ENCODE data around the gene TOP3A.
"Not testable (repeated sequence)": the region's sequence is repeated elsewhere in the genome, so short reads cannot be mapped to it uniquely, and the experiment has no call there.

Gene TOP3A

DNA sequence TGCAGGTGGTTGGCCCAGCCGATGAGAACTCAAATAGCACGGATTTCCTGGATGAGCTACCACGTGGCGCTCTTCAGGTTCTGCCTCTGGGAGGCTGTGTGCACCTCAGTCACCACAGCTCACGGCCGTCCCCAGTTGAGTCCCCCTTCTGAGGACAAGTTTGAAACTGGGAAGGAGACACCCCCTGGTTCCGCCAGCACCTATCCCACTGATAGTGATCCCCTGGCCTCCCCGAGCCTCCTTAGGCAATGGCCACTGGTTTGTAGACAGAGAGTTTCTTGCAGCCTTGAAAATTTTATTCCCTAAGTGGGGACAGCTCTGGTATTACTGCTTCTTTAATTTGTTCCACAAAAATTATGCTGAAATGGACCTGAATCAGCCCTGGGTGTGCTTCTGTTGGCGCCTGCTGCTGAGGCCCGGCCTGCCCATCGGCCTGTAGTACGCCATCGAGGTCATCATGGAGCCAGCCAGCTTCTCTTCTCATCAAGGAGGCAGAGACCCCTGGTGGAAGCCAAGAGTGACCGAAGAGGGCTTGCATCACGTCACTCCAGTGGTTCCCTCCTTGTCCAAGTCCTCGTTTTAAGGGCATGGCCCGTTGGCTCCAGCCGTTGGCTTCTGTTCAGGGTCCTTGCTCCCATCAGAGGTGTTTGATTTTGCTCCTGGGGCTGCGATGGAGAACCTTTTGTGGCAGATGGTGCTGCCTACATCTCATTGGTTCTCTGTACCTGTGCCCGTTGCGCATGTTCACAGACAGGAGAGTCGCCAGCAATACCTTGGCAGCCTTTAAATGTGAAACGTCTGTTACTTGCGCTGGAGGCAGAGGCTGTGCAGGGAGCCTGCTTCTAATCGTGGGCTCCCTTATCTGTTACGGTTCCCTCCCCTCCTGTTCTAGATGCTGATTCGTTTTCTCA, 9.6 kb upstream of the TOP3A start:
- no peak for DNase-seq (ENCODE audit: extremely low read depth in 1 of 2, low read depth in 1 of 2)

DNA sequence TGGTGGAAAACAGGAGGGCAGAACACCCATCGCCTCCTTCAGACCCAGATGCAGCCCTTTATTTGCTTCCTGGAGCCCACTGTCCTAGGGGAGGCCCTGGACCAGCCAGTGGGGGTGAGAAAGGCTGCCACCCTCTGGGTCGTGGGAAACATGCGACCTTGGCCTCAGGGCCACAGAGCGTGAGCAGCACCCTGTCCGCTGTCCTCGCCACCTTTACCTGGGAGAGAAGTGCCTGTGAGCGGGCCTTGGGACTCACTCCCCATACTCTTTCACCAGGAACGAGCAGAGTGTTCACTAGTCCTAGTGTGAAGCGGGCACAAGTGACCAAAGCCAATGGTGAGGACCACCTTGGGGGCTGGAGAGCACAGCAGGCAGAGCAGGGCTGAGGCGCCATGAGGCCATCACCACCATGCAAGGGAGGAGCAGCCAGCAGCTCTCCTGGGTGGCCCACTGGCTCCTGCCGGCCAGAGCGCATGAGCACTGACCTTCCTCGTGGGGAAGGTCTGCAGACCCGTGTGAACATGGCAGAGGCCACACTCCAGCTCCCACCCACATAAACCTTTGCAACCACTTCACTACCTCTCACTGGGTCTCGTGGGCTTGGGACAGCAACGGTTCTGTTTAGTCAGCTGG, 8.8 kb upstream of the TOP3A start:
- no peak for DNase-seq (ENCODE audit: extremely low read depth in 1 of 2, low read depth in 1 of 2)

DNA sequence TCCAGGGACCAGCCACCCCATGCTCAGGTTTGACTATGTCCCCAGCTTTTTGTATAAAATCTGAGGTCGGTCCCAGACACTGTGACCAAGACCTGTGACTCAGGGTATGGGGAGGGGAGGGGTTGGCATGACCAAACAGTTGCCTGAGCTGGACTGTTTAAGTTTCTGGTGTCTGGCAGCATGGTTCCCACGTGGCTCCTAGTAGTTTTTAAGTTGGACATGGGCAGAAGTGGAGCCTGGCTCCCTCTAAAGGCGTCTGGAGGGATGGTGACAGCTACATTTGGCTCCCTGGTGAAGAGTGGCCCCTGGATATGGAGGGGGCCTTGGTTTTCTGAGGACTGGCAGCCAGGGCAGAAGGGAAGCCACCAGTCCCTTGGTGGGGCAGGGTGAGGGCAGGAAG, 8.2 kb upstream of the TOP3A start:
- no peak for DNase-seq (ENCODE audit: extremely low read depth in 1 of 2, low read depth in 1 of 2)

DNA sequence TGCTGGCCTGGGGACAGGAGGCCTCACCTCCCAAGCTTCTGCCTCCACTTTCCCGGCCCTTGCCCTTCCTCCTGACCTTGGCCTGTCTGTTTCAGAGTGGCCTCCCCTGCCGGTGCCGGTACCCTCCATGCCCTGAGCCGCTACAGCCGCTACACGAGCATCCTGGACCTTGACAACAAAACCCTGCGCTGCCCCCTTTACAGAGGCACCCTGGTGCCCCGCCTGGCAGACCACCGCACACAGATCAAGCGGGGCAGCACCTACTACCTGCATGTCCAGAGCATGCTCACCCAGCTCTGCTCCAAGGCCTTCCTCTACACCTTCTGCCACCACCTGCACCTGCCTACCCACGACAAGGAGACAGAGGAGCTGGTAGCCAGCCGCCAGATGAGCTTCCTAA, 7.7 kb upstream of the TOP3A start:
- no peak for DNase-seq (ENCODE audit: extremely low read depth in 1 of 2, low read depth in 1 of 2)

DNA sequence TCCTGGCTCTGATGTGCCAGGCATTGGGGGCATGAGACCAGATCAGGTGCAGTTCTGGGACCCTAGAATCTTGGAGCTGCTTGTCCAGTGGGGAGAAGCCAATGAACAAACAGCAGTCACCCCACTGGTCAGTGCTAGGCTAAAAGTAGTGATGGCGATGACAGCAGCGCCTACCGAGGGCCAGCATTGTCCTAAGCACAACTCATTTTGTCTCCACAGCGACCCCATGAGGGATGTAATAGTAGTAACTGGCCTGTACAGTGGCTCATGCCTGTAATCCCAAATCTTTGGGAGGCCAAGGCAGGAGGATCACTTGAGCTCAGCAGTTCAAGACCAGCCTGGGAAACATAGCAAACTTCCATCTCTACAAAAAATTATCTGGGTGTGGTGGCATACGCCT, 6.5 kb upstream of the TOP3A start:
- no peak for DNase-seq (ENCODE audit: extremely low read depth in 1 of 2, low read depth in 1 of 2)

DNA sequence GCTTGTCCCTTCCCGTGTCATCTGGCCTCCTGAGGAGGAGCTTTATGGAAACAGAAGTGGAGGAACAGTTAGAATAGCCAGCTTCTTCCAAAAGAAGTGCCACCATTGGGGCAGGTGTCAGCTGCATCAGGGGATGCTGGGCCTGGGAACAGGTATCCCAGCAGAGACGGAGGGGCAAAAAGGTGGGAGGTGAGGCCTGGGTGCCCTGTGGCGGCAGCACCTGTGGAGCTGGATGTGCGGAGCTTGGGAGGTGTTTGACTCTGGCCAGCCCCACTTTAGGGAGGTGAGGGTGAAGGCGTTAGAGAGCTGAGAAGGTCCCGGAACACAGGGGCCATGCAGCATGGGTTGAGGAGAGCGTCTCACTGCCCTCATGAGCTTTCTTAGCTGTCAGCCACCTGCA, 5.5 kb upstream of the TOP3A start:
- no peak for DNase-seq (ENCODE audit: extremely low read depth in 1 of 2, low read depth in 1 of 2)

DNA sequence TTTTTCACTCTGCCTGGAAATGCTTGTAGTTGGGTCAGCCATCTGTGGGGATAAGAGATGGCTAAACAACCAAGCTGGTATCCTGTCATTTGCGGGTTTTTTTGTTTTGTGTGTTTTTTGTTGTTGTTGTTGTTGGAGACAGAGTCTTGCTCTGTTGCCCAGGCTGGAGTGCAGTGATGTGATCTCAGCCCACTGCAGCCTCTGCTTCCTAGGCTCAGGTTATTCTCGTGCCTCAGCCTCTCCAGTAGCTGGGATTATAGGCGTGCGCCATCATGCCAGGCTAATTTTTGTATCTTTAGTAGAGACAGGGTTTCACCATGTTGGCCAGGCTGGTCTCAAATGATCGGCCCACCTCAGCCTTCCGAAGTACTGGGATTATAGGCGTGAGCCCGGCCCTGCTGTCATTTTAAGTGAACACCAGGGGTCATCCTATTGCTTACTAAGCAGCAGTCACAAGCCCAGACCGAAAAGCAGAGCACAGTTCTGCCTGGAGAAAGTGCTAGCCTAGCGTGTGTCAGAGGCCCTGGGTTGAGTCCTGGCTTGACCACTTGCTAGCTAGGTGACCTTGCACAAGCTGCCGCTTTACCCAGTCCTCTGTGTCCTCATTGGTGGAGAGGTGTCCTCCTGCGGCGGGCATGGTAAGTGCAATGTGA, 4.9 kb upstream of the TOP3A start:
- DNase-seq (ENCODE audit: extremely low read depth in 1 of 2, low read depth in 1 of 2) = no peak

DNA sequence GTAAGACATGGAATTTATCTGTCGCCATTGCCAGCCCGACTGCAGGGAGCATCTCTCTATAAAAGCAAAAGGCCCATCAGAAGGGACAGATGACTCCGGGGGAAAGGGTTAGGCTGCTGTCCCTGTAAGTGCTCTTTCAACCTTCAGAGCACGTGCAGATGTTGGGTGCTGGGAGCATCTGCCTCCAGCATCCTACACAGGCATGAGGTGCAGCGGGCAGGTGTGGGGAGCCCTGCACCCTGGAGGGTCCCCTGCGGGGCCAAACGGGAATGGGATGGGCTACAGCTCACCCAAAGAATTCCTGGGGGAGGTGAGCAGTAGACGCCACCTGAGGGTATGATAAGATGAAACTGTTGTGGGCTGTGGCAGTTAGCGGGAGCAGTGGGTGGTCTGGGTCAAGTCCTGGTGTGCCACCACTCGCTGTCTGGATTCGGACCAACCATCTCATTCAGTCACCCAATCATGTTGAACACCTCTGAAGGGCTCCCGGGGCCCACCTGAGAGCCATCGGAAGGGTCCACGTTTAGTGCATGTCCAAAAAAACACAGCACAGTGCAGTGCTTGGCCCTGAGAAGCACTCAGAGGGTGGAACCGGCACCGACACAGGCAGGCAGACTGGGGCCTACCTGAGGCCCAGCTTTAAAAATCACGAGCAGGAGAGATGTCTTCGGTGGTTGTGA, 4.1 kb upstream of the TOP3A start:
- no peak for DNase-seq (ENCODE audit: extremely low read depth in 1 of 2, low read depth in 1 of 2)

DNA sequence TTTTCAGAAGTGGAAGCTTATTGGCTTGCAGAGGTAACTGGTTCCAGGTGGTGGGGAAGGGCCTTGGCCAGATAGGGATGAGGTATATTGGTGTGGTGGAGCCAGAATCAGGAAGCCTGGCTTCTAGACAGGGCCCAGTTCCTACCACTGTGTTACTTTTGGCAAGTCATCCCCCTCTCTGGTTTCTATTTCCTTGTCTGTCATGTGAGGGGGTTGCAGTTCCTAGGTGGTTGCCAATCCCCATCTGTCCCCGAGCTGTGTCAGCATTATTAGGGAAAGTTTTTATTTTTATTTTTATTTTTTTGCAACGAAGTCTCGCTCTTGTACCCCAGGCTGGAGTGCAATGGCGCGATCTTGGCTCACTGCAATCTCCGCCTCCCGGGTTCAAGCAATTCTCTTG, 3.3 kb upstream of the TOP3A start:
- no peak for DNase-seq (ENCODE audit: extremely low read depth in 1 of 2, low read depth in 1 of 2)

DNA sequence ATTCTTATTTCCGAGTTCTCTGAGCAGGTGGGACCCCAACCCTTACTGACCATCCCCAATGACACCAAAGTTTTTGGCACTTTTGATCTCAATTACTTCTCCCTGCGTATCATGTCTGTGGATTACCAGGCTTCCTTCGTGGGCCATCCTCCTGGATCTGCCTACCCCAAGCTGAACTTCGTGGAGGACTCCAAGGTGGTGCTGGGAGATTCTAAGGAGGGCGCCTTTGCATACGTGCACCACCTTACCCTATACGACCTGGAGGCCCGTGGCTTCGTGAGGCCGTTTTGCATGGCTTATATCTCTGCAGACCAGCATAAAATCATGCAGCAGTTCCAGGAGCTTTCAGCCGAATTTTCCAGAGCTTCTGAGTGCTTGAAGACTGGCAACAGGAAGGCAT, 1.2 kb upstream of the TOP3A start:
- DNase-seq (ENCODE audit: extremely low read depth in 1 of 2, low read depth in 1 of 2) = no peak

DNA sequence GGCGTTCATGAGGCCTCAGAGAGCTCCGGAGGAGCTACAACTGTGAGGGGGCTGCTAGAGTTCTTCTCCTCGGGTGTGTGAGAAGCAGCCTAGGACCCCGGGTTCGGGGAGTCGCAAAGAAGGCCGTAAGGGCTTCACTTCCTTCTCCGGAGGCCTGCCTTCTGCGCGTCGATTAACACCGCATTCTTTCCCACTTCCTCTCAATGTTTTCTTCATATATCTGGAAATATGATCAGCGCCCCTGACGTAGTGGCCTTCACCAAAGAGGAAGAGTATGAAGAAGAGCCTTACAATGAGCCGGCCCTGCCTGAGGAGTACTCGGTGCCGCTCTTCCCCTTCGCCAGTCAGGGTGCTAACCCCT, 748 bp upstream of the TOP3A start:
- no peak for DNase-seq (ENCODE audit: extremely low read depth in 1 of 2, low read depth in 1 of 2)

DNA sequence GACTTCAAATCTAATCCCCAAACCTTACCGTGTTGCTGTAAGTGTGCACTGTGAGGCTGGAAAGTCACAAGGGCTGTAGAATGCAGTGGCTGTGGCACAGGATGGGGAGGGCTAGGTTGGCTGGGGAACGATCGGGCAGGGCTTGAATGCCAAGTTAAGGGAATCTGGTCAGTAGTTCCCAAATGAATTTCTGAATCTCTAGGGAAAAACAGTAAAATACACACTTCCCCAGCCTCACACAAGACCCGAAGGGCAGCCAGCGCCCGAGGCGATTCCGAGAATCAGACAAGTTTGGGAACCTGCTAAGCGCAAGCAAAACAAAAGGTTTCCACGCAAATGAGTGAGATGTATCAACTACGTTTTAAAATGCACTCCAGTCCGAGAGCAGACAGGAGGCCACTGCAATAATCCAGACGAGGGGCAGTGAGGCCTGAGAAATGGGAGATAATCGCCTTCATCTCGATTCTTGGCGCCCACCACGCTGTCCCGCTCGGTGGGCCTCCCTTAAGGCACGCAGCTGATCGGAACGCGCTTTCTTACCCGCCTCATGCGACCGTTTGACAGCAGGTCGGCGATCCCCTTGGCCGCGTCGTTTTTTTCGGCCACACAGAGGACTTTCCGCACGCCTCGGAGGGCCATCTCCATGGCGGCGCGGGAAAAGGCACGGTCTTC, 599 bp downstream of the TOP3A start:
- peak in 1 of 2 donors; percentile 8 for DNase-seq (ENCODE audit: extremely low read depth in 1 of 2, low read depth in 1 of 2)

DNA sequence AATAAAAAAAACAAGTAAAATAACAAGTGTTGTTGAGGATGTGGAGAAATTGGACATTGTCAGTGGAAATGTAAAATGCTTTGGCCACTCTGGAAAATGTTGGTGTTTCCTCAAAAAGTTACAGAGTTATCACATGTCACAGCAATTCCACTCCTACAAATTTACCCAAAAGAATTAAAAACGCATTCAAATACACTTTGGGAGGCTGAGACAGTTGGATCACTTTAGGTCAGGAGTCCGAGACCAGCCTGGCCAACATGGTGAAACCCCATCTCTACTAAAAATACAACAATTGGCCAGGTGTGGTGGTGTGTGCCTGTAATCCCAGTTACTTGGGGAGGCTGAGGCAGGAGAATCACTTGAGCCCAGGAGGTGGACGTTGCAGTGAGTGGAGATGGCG, 5.6 kb downstream of the TOP3A start:
- no peak for DNase-seq (ENCODE audit: extremely low read depth in 1 of 2, low read depth in 1 of 2)

DNA sequence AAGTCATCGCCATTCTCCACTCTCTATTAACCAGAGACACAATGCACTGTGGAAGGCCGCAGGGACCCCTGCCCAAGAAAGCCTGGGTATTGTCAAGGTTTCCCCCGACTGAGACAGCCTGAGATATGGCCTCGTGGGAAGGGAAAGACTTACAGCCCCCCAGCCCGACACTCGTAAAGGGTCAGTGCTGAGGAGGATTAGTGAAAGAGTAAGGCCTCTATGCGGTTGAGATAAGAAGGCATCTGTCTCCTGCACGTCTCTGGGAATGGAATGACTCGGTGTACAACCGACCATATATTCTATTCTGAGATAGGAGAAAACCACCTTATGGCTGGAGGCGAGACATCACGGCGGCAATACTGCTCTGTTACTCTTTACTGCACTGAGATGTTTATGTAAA, 11.6 kb downstream of the TOP3A start:
- not testable (repeated sequence) for DNase-seq (ENCODE audit: extremely low read depth in 1 of 2, low read depth in 1 of 2)

DNA sequence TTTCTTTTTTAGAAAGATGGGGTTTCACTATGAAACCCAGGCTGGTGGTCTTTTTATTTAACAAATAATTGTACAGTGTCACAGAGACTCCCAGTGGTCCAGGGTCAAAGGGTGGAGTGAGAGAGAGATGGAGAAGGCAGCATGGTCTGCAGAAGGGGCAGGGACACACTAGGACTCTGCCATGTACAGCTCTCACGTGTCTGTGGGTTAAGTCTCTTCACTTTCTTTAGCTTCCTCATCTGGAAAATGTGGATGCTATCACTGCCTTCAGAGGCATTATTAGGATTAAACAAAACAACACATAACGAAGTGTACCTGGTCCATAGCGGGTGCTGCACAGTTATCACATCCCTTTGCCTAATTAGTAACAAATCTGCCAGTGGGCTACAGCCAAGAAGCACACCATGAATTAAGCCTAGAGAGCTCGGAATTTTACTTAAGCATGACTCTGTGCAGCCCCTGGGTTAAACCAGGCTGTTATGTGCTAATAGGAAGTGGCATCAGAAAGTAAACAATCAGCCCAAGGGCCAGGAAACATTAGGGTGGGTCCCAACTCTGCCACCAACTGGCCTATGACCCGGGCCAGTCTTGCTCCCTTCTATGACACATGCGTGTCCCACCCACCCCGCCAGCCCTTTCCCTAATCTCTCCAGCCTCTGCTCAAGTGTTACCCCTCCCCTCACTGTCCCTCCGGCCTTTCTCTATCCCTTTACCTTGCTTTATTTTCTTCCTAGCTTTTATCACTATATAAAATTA, 13.9 kb downstream of the TOP3A start:
- no peak for DNase-seq (ENCODE audit: extremely low read depth in 1 of 2, low read depth in 1 of 2)

DNA sequence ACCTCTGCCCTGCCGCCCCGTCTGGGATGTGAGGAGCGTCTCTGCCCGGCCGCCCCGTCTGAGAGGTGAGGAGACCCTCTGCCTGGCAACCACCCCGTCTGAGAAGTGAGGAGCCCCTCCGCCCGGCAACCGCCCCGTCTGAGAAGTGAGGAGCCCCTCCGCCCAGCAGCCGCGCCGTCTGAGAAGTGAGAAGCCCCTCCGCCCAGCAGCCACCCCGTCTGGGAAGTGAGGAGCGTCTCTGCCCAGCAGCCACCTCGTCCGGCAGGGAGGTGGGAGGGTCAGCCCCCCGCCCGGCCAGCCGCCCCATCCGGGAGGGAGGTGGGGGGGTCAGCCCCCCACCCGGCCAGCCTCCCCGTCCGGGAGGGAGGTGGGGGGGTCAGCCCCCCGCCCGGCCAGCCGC, 16.7 kb downstream of the TOP3A start:
- not testable (repeated sequence) for DNase-seq (ENCODE audit: extremely low read depth in 1 of 2, low read depth in 1 of 2)

DNA sequence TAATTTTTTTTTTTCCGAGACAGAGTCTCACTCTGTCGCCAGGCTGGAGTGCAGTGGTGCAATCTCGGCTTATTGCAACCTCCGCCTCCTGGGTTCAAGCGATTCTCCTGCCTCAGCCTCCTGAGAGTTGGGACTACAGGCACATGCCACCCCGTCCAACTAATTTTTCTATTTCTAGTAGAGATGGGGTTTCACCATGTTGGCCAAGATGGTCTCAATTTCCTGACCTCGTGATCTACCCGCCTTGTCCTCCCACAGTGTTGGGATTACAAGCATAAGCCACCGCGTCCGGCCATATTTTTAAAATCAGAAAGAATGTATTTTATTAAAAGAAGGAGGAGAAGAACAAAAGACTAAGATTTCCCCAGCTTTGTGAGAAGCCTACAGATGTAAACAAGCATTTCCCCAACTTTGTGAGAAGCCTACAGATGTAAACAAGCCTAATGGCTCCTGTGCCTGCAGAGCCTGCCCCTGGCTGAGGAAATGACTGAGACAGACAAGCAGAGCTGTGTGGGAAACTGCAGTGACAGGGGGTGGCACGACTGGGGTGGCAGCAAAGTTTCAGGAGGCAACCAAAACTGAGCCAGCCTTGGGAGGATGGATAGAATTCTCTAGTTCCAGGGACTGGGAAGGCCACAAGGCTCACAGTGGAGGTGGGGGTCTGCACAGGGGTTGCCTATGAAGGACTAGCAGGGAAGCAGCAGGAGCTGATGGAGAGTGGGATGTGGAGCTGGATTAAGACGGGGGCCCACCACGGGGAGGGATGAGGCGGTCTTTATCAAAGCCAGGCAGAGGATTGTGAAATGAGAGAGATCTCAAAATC, 22.9 kb downstream of the TOP3A start:
- no peak for DNase-seq (ENCODE audit: extremely low read depth in 1 of 2, low read depth in 1 of 2)

DNA sequence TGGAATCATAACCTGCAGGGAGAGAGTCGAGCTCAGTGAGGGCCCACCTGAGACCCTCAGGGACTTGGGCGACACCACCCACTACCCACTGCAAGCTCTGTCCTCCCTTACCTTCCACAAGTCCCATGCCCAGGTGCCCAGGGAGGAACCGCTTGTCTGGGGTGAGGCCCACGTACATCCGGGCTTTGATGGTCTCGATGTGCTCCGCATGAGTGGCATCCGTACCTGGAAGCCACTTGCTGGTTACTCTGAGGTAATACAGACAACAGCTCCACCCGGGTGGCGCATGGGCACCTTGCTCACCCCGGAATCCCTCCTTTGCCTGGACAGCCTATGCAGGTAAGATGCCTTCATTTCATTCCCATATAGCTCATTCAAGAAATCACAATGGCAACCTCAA, 29.5 kb downstream of the TOP3A start:
- DNase-seq (ENCODE audit: extremely low read depth in 1 of 2, low read depth in 1 of 2) = no peak

DNA sequence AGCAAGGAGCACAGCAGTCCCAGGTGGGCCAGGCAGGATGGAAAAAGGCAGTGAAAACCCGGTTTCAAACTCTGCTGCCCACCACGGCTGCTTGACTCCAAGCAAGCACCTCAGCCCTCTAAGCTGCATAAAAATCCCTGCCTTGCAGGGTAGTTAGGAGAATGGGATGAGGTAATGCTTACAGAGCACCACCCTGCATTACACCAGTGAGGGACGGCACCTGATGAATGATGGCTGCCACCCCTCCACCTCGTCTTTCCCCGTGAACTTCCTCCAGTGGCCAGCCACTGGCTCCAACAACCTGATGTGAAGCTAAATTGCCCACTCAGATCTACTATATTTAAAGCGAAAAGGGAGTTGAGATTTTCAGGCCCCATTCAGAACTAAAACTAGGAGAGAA, 33.0 kb downstream of the TOP3A start:
- no peak for DNase-seq (ENCODE audit: extremely low read depth in 1 of 2, low read depth in 1 of 2)

Data from stimulated activated CD8-positive, alpha-beta memory T cell treated with anti-CD3 and anti-CD28 coated beads, Interleukin-7, amount 100 ng/mL, for 48 hours (primary cell).